IPS DF 6.9 (cell line): ENCODE results near the gene NPPB.

Experiments used
- DNase-seq: peaks from one replicate; pipeline ENCODE4 v3.0.0-alpha.2; 2013; ENCODE audit warnings: low read depth, low spot score
- H3K27ac ChIP-seq: one replicate; pipeline ENCODE4 v1.5.1; 2013; ENCODE audit warnings: low read length, control low read depth
- H3K27me3 ChIP-seq: 2 replicates; pipeline ENCODE4 v1.6.1; 2013; ENCODE audit warnings: mild to moderate bottlenecking, low read length; ENCODE audit not compliant: control insufficient read depth, insufficient read depth
- H3K36me3 ChIP-seq: 2 replicates; pipeline ENCODE4 v1.6.1; 2013; ENCODE audit warnings: low read length; ENCODE audit not compliant: control insufficient read depth, insufficient read depth
- H3K4me1 ChIP-seq: 2 replicates; pipeline ENCODE4 v1.6.1; 2013; ENCODE audit warnings: low read length; ENCODE audit not compliant: control insufficient read depth, insufficient read depth
- H3K4me3 ChIP-seq: 2 replicates; pipeline ENCODE4 v1.5.1; 2013; ENCODE audit warnings: mild to moderate bottlenecking, low read length
- H3K9me3 ChIP-seq: 2 replicates; pipeline ENCODE4 v1.6.1; 2013; ENCODE audit warnings: low read length, inconsistent platforms; ENCODE audit not compliant: control insufficient read depth, insufficient read depth
- WGBS: extraction: QIAGEN DNeasy Blood & Tissue Kit; methylation state at CpG from one replicate; pipeline ENCODE4 v1.1.7; 2013; ENCODE audit warnings: mixed read lengths, missing lambda C conversion rate; ENCODE audit not compliant: insufficient read length, insufficient coverage; 5-methylcytosine and 5-hydroxymethylcytosine counted together

NPPB gene

DNA sequence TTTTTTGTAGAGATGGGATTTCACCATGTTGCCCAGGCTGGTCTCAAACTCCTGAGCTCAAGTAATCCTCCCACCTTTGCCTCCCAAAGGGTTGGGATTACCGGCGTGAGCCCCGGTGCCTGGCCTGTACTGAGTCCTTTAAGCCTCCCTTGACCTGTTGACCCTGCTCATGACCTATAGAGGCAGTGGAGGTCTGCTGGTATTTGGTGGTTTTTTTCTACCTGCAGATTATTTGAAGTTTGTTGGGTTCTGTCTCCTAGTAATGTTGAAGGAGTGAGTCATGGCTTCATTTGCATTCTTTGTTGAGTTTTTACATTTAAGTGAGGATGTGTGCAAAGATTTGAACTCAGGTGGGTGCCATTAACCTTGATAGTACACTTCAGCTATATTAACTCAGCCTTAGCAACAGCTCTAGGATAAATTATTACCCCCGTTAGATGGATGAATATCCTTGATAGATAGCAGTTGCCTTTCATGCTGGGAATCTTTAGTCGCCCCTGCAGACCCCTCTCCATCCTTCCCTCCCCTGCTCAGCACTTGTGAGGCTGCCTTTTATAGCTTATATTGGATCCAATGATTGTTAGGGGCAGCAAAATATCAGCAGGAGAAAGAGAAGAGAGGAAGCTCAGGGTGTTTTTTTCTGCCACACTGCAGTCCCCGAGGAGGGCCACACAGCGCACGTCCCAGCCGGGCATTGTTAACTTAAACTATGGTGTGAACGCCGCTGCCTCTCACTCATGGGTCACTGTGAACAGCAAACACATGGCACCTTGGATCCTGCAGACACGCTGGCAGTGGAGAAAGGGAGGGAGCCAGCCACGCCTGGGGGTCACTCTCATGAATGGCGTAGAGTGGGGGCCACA lies 14.9 kb upstream of the NPPB start:
- WGBS: no CpG with 5 or more reads among the region's 14 CpGs
- no peaks in the 10 kb centered on the region for H3K9me3 ChIP-seq

GRCh38 chr1:11872545-11872944 lies 13.8 kb upstream of the NPPB start:
- Histone ChIP-seq H3K4me3 (no peak overlapping the region), H3K27ac (no peak overlapping the region), H3K4me1 (no peaks in the 10 kb centered on the region), H3K36me3 (no peaks in the 10 kb centered on the region), H3K9me3 (no peaks in the 10 kb centered on the region), H3K27me3 (no peaks in the 10 kb centered on the region)
- WGBS: no CpG with 5 or more reads among the region's 7 CpGs
- no peak for DNase-seq

More for the DNA sequence above, 14.9 kb upstream of the NPPB start:
- no peak overlapping the region for H3K4me3 ChIP-seq
- H3K36me3 ChIP-seq: no peaks in the 10 kb centered on the region; the same call in 1 of the 2 replicates
- no peak overlapping the region for H3K27ac ChIP-seq
- no peak for DNase-seq
- no peaks in the 10 kb centered on the region for H3K4me1 ChIP-seq
- H3K27me3 ChIP-seq: no peaks in the 10 kb centered on the region

GRCh38 chr1:11869650-11870207 lies 11.0 kb upstream of the NPPB start:
- H3K27me3 ChIP-seq: no peaks in the 10 kb centered on the region
- no peaks in the 10 kb centered on the region for H3K4me1 ChIP-seq
- H3K4me3 ChIP-seq: no peak overlapping the region
- no CpG with 5 or more reads among the region's 5 CpGs for WGBS
- DNase-seq: no peak
- H3K27ac ChIP-seq: no peak overlapping the region
- H3K36me3 ChIP-seq: no peaks in the 10 kb centered on the region
- no peaks in the 10 kb centered on the region for H3K9me3 ChIP-seq

GRCh38 chr1:11869104-11869503 lies 10.4 kb upstream of the NPPB start:
- no peak for DNase-seq
- Histone ChIP-seq H3K4me1 (no peaks in the 10 kb centered on the region), H3K36me3 (no peaks in the 10 kb centered on the region), H3K27me3 (no peaks in the 10 kb centered on the region), H3K9me3 (no peaks in the 10 kb centered on the region), H3K4me3 (no peak overlapping the region), H3K27ac (no peak overlapping the region)
- no CpG with 5 or more reads among the region's 3 CpGs for WGBS

- WGBS: no CpG with 5 or more reads among the region's 13 CpGs
- Histone ChIP-seq H3K27ac (no peak overlapping the region), H3K27me3 (no peaks in the 10 kb centered on the region), H3K4me1 (no peaks in the 10 kb centered on the region), H3K4me3 (no peak overlapping the region), H3K9me3 (no peaks in the 10 kb centered on the region), H3K36me3 (no peaks in the 10 kb centered on the region)
- no peak for DNase-seq
These were observed 9.7 kb upstream of the NPPB start for GRCh38 chr1:11868331-11868980.

DNA sequence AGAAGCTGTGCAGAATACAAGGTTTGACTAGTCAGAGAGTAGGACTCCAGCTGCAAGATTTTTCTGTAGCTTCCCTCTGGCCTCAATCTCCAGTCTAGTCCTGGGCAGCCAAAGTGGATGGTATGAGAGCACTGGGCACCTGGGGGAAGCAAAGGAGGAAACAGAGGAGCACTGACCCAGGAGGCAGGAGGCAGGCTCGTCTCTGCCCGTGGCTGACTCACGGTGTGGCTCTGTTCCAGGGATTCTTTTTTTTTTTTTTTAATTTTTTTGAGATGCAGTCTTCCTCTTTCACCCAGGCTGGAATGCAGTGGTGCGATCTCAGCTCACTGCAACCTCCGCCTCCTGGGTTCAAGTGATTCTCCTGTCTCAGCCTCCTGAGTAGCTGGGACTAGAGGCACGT lies 4.1 kb upstream of the NPPB start:
- H3K27ac ChIP-seq: no peak overlapping the region
- H3K9me3 ChIP-seq: no peaks in the 10 kb centered on the region
- H3K4me1 ChIP-seq: no peaks in the 10 kb centered on the region
- peaks cover 5% of the 10 kb centered on the region; the same call in 1 of the 2 replicates for H3K27me3 ChIP-seq
- no CpG with 5 or more reads among the region's 6 CpGs for WGBS
- no peaks in the 10 kb centered on the region for H3K36me3 ChIP-seq
- H3K4me3 ChIP-seq: no peak overlapping the region
- DNase-seq: no peak

DNA sequence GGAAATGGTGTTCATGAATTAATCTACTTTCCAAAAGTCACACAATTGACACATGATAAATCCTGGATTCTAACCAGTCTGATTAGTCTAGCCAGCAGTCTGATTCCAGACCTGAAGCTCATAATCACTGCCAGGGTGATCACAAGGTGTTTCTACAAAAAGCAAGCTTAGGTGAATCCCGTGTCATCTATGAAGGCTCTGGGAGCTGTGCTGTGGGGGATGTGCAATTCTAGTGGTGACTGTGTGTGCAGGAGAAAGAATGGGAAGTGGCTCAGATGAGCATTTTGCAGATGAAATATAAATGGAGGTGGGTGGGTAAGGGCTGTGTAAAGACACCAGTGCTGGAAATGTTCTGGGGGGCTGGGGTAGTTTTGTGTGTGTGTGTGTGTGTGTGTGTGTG lies 1.8 kb upstream of the NPPB start:
- DNase-seq: no peak
- H3K9me3 ChIP-seq: no peaks in the 10 kb centered on the region
- H3K4me1 ChIP-seq: no peaks in the 10 kb centered on the region
- H3K27me3 ChIP-seq: peaks cover 5% of the 10 kb centered on the region; the same call in 1 of the 2 replicates
- no CpG with 5 or more reads among the region's 1 CpG for WGBS
- no peak overlapping the region for H3K27ac ChIP-seq
- H3K36me3 ChIP-seq: no peaks in the 10 kb centered on the region
- no peak overlapping the region for H3K4me3 ChIP-seq

DNA sequence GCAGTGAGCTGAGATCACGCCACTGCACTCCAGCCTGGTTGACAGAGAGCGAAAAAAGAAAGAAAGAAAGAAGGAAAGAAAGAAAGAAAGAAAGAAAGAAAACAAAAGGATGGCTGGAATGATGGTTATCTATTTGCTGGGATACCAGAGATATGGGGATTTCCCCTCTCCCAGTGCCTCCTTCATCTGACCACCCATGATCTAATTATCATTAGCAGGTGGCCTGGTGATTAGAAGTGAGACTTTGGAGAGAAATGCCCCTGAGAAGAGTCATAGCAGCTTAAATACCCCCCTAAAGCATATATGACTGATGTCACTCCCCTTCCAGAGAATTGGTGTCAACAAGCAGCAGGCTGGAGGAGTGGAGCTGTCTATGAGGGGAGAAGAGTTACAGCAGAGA lies 1.3 kb upstream of the NPPB start:
- DNase-seq: no peak
- Histone ChIP-seq H3K9me3 (no peaks in the 10 kb centered on the region), H3K4me3 (no peak overlapping the region), H3K27ac (no peak overlapping the region), H3K4me1 (no peaks in the 10 kb centered on the region), H3K27me3 (peaks cover 5% of the 10 kb centered on the region; the same call in 1 of the 2 replicates), H3K36me3 (no peaks in the 10 kb centered on the region)
- no CpG with 5 or more reads among the region's 2 CpGs for WGBS

DNA sequence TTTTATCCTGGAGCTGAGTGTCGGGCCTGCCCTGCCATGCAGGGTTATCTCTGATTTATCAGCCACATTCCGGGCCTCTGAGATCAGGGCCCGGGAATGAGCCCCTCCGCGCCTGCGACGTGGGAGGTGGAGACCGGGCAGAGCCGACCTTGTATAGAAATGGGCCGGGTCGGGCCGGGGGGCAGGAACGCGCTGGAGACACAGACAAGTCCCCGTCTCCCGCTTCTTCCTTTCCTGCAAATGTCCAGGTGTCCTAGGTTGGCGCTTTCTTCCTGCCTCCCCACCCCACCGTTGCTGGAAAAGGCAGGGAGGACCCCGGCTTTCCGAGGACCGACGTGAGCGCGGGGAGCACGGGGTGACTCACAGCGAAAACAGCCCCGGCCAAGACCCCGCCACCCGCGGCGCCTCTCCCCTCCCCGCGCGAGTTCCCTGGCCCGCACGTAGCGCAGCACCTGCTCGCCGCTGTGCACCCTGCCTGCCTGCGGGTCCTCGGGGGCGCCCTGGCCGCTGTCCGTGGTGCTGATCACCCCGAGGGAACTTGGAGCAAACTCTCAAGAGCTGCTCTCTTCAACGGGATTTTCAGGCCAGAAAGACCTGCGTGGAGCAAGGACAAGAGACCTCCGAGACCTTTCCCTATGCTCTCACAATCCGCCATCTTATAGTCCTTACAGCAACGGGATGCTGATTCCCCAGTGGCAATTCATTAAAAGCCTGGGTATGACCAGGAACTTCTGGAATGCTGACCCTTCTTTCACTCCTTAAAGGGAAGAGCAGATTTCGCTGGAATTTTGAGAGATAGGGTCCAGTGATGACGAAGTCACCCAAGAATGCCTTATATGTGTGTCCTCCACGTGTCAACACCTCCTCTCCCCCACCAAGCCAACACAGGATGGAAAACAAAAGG lies 475 bp upstream of the NPPB start:
- Histone ChIP-seq H3K27ac (no peak overlapping the region), H3K27me3 (peaks cover 5% of the 10 kb centered on the region; the same call in 1 of the 2 replicates), H3K4me3 (no peak overlapping the region; the same call in 1 of the 2 replicates), H3K36me3 (no peaks in the 10 kb centered on the region), H3K9me3 (no peaks in the 10 kb centered on the region), H3K4me1 (no peaks in the 10 kb centered on the region)
- DNase-seq: no peak
- no CpG with 5 or more reads among the region's 53 CpGs for WGBS

GRCh38 chr1:11858158-11858557 lies 587 bp downstream of the NPPB start:
- no peak overlapping the region for H3K27ac ChIP-seq
- no peaks in the 10 kb centered on the region for H3K4me1 ChIP-seq
- H3K4me3 ChIP-seq: no peak overlapping the region
- H3K36me3 ChIP-seq: no peaks in the 10 kb centered on the region
- H3K9me3 ChIP-seq: no peaks in the 10 kb centered on the region
- peaks cover 5% of the 10 kb centered on the region; the same call in 1 of the 2 replicates for H3K27me3 ChIP-seq
- DNase-seq: no peak
- no CpG with 5 or more reads among the region's 14 CpGs for WGBS
